OCI-LY3 (cell line): ENCODE data around the gene PTCD1.

Experiments used
- H2AFZ ChIP-seq: fragments of 200-600, 300-600 bp; shearing (Covaris generic); 2 replicates; pipeline ENCODE4 v1.6.0; 2014; ENCODE audit warnings: antibody characterized with exemption, low read depth, low read length
- H3K27ac ChIP-seq: fragments of 200-600, 300-600 bp; sonication (generic); 2 replicates; pipeline ENCODE4 v1.5.1; 2014; ENCODE audit warnings: mild to moderate bottlenecking, low read length, moderate library complexity, mixed read lengths
- H3K27me3 ChIP-seq: fragments of 200-600, 300-600 bp; sonication (generic); 2 replicates; pipeline ENCODE4 v1.6.1; 2014; ENCODE audit warnings: low read depth, low read length, mixed read lengths
- H3K36me3 ChIP-seq: fragments of 200-600, 300-600 bp; sonication (generic); replicated peaks from 2 replicates; pipeline ENCODE3; 2014; ENCODE audit warnings: low read depth, low read length, mixed read lengths
- H3K4me1 ChIP-seq: fragments of 300-600, 200-600 bp; sonication (generic); 2 replicates; pipeline ENCODE4 v1.6.1; 2014; ENCODE audit warnings: low read length, mixed read lengths
- H3K4me2 ChIP-seq: fragments of 200-600, 300-600 bp; sonication (generic); 2 replicates; pipeline ENCODE4 v1.6.1; 2014; ENCODE audit warnings: low read length, mixed read lengths
- H3K4me3 ChIP-seq: fragments of 300-600, 200-600 bp; sonication (generic); 2 replicates; pipeline ENCODE4 v1.5.1; 2014; ENCODE audit warnings: antibody characterized with exemption, mild to moderate bottlenecking, low read length, moderate library complexity
- H3K79me2 ChIP-seq: fragments of 300-600, 200-600 bp; shearing (Covaris generic); 2 replicates; pipeline ENCODE4 v1.6.1; 2014; ENCODE audit warnings: mild to moderate bottlenecking, low read length, mixed read lengths
- H3K9ac ChIP-seq: fragments of 300-600, 200-600 bp; shearing (Covaris generic); 2 replicates; pipeline ENCODE4 v1.6.0; 2014; ENCODE audit warnings: mild to moderate bottlenecking, low read length, moderate library complexity
- H3K9me3 ChIP-seq: fragments of 200-600, 300-600 bp; shearing (Covaris generic); 2 replicates; pipeline ENCODE4 v1.6.1; 2014; ENCODE audit warnings: low read length, mixed read lengths; ENCODE audit not compliant: insufficient read depth
- H4K20me1 ChIP-seq: fragments of 200-600, 300-600 bp; sonication (generic); 2 replicates; pipeline ENCODE4 v1.6.1; 2016; ENCODE audit warnings: low read length, mixed read lengths; ENCODE audit not compliant: insufficient read depth
- EZH2phosphoT487 ChIP-seq: fragments of 200-600 bp; shearing (Covaris generic); IDR thresholded peaks from 2 replicates; pipeline ENCODE4 v1.6.1; 2018; ENCODE audit warnings: antibody characterized with exemption, mixed run types, low read depth
- TF ChIP-seq, protein P1 (sequence below): fragments of 200-600, 300-600 bp; sonication (generic); IDR thresholded peaks from 2 replicates; pipeline ENCODE4 v1.5.1; 2014; ENCODE audit warnings: antibody characterized with exemption, low read length, low read depth

The PTCD1 gene

GRCh38 chr7:99384523-99384922 is 54.1 kb downstream of the PTCD1 start:
- Histone ChIP-seq H3K36me3 (peaks cover 47% of the 10 kb centered on the region), H3K4me2 (peak overlapping the region; percentile 10; the same call in 1 of the 2 replicates), H3K79me2 (peaks cover 52% of the 10 kb centered on the region)

GRCh38 chr7:99383791-99384370 is 54.7 kb downstream of the PTCD1 start:
- Histone ChIP-seq H3K36me3 (peaks cover 44% of the 10 kb centered on the region), H3K9ac (peak overlapping the region; percentile 9; the same call in 1 of the 2 replicates), H3K4me1 (peaks cover 53% of the 10 kb centered on the region)

More at GRCh38 chr7:99384523-99384922, 54.1 kb downstream of the PTCD1 start:
- peak overlapping the region; percentile 9; the same call in 1 of the 2 replicates for H3K9ac ChIP-seq
- peak overlapping the region; percentile 49 for H3K27ac ChIP-seq
- no peak overlapping the region for H3K4me3 ChIP-seq
- H3K27me3 ChIP-seq = no peaks in the 10 kb centered on the region
- no peak for TF ChIP-seq EZH2phosphoT487
- TF ChIP-seq, protein P1, sequence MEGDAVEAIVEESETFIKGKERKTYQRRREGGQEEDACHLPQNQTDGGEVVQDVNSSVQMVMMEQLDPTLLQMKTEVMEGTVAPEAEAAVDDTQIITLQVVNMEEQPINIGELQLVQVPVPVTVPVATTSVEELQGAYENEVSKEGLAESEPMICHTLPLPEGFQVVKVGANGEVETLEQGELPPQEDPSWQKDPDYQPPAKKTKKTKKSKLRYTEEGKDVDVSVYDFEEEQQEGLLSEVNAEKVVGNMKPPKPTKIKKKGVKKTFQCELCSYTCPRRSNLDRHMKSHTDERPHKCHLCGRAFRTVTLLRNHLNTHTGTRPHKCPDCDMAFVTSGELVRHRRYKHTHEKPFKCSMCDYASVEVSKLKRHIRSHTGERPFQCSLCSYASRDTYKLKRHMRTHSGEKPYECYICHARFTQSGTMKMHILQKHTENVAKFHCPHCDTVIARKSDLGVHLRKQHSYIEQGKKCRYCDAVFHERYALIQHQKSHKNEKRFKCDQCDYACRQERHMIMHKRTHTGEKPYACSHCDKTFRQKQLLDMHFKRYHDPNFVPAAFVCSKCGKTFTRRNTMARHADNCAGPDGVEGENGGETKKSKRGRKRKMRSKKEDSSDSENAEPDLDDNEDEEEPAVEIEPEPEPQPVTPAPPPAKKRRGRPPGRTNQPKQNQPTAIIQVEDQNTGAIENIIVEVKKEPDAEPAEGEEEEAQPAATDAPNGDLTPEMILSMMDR = no peak
- H3K9me3 ChIP-seq = no peaks in the 10 kb centered on the region
- H3K4me1 ChIP-seq = peaks cover 47% of the 10 kb centered on the region
- H4K20me1 ChIP-seq = no peaks in the 10 kb centered on the region
- no peak overlapping the region for H2AFZ ChIP-seq

DNA sequence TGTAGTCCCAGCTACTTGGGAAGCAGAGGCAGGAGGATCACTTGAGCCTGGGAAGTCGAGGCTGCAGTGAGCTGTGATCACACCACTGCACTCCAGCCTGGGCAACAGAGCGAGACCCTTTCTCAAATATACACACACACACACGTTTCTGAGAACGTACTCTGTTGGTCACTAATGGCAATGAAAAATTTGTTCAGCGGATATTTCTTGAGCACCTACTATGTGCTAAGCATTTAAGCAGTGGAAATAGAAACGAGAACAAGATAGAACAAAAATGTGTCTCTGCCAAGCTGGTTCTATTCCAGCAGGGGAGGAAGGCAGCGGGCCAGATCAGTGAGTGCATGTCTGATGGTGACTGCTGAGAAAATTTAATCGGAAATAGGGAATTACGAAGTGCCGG is 55.4 kb downstream of the PTCD1 start:
- Histone ChIP-seq H2AFZ (no peak overlapping the region), H3K4me2 (no peak overlapping the region), H3K4me3 (no peak overlapping the region), H3K4me1 (peaks cover 58% of the 10 kb centered on the region), H3K27ac (no peak overlapping the region), H3K9ac (no peak overlapping the region), H3K36me3 (peaks cover 42% of the 10 kb centered on the region), H3K79me2 (peaks cover 62% of the 10 kb centered on the region), H3K27me3 (no peaks in the 10 kb centered on the region), H4K20me1 (no peaks in the 10 kb centered on the region), H3K9me3 (no peaks in the 10 kb centered on the region)
- no peak for TF ChIP-seq EZH2phosphoT487
- TF ChIP-seq, protein P1 = no peak

More at GRCh38 chr7:99383791-99384370, 54.7 kb downstream of the PTCD1 start:
- no peaks in the 10 kb centered on the region for H3K9me3 ChIP-seq
- H3K4me3 ChIP-seq = no peak overlapping the region
- TF ChIP-seq, protein P1 = no peak
- no peak for TF ChIP-seq EZH2phosphoT487
- H2AFZ ChIP-seq = no peak overlapping the region
- no peaks in the 10 kb centered on the region for H3K27me3 ChIP-seq
- peaks cover 58% of the 10 kb centered on the region for H3K79me2 ChIP-seq
- H3K4me2 ChIP-seq = peak overlapping the region; percentile 10; the same call in 1 of the 2 replicates
- H3K27ac ChIP-seq = peak overlapping the region; percentile 49
- no peaks in the 10 kb centered on the region for H4K20me1 ChIP-seq

- Histone ChIP-seq H3K27ac (peak overlapping the region; percentile 98), H3K79me2 (peaks cover 77% of the 10 kb centered on the region), H3K4me2 (peak overlapping the region; percentile 96), H2AFZ (no peak overlapping the region), H4K20me1 (no peaks in the 10 kb centered on the region), H3K4me3 (peak overlapping the region; percentile 78), H3K9ac (peak overlapping the region; percentile 99), H3K4me1 (peaks cover 61% of the 10 kb centered on the region), H3K27me3 (no peaks in the 10 kb centered on the region), H3K36me3 (peaks cover 47% of the 10 kb centered on the region), H3K9me3 (no peaks in the 10 kb centered on the region)
- no peak for TF ChIP-seq EZH2phosphoT487
- TF ChIP-seq, protein P1 = no peak
These were observed 56.9 kb downstream of the PTCD1 start for GRCh38 chr7:99381664-99382075.
